ENCODE results near the gene ASPSCR1.

The ASPSCR1 gene

GRCh38 chr17:82014971-82015310 is 37.5 kb downstream of the ASPSCR1 start:
- H3K27me3 ChIP-seq (ENCODE audit: low read length) = no peaks in the 10 kb centered on the region
- H3K27ac ChIP-seq (ENCODE audit: low read depth, low read length) = no peak overlapping the region
- H3K9me3 ChIP-seq (ENCODE audit: insufficient read depth, low read length) = no peaks in the 10 kb centered on the region

GRCh38 chr17:82015311-82015971 is 38.0 kb downstream of the ASPSCR1 start:
- Histone ChIP-seq H3K4me3 (ENCODE audit: insufficient read depth, low read length, poor library complexity, severe bottlenecking) (no peak overlapping the region), H4K20me1 (ENCODE audit: low read depth, low read length) (no peaks in the 10 kb centered on the region), H3K79me2 (ENCODE audit: insufficient read depth, low read length) (no peaks in the 10 kb centered on the region), H3K9me3 (ENCODE audit: insufficient read depth, low read length) (no peaks in the 10 kb centered on the region), H3F3A (ENCODE audit: insufficient read depth) (no peaks in the 10 kb centered on the region), H3K9me2 (replicated peaks; ENCODE audit: insufficient read depth, low read length) (no peaks in the 10 kb centered on the region), H2AFZ (ENCODE audit: low read depth, low read length, severe bottlenecking) (no peak overlapping the region), H3K27me3 (ENCODE audit: low read length) (no peaks in the 10 kb centered on the region), H3K4me2 (ENCODE audit: low read depth, low read length, poor library complexity, severe bottlenecking) (no peak overlapping the region), H3K27ac (ENCODE audit: low read depth, low read length) (no peak overlapping the region), H3K9ac (ENCODE audit: low read length) (no peak overlapping the region), H3K36me3 (ENCODE audit: low read length) (no peaks in the 10 kb centered on the region)
- TF ChIP-seq EZH2phosphoT487 (conservative IDR thresholded peaks at IDR 0.05; ENCODE audit: low read length) (no peak), CTCF (IDR thresholded peaks at IDR 0.05; ENCODE audit: insufficient read depth, low read length, poor library complexity, severe bottlenecking) (no peak)

More at GRCh38 chr17:82014971-82015310, 37.5 kb downstream of the ASPSCR1 start:
- Histone ChIP-seq H3K9me2 (replicated peaks; ENCODE audit: insufficient read depth, low read length) (no peaks in the 10 kb centered on the region), H3K79me2 (ENCODE audit: insufficient read depth, low read length) (no peaks in the 10 kb centered on the region), H2AFZ (ENCODE audit: low read depth, low read length, severe bottlenecking) (no peak overlapping the region), H3K36me3 (ENCODE audit: low read length) (no peaks in the 10 kb centered on the region), H3K9ac (ENCODE audit: low read length) (no peak overlapping the region), H4K20me1 (ENCODE audit: low read depth, low read length) (no peaks in the 10 kb centered on the region), H3F3A (ENCODE audit: insufficient read depth) (no peaks in the 10 kb centered on the region), H3K4me3 (ENCODE audit: insufficient read depth, low read length, poor library complexity, severe bottlenecking) (no peak overlapping the region), H3K4me2 (ENCODE audit: low read depth, low read length, poor library complexity, severe bottlenecking) (no peak overlapping the region)
- no peak for TF ChIP-seq CTCF (IDR thresholded peaks at IDR 0.05; ENCODE audit: insufficient read depth, low read length, poor library complexity, severe bottlenecking)
- TF ChIP-seq EZH2phosphoT487 (conservative IDR thresholded peaks at IDR 0.05; ENCODE audit: low read length) = no peak

DNA sequence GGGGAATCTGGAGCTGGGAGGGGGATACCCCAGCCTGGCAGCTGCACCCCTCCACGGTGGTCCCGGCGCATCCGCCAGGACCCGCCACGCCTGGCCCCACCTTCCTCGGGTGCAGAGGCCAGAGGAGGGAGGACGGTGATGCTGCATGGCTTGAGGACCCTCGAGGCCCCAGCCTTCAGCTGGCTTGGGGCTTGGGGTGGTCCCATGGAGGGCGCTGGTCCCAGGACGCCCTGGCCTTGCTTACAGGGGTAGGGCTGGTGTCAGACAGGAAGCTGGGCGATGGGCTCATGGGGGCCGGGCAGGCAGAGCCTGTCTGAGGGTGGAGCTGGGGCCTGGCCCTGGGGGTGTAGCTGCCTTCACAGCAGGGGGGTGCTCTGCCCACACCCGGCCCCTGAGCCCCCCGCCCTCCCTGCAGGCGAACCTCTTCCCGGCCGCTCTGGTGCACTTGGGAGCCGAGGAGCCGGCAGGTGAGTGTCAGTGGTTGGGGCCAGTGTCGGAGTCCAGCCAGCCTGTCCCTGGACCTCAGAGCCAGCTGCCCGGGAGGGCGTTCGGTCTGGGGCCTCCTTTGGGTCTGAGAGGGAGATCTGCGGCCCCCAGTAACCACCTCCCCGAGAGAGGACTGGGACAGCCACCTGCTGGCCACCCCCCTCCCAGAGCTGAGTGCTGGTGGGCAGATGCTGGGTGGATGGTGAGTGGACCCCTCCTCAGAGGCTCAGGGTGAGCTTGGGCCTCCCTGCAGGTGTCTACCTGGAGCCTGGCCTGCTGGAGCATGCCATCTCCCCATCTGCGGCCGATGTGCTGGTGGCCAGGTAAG is 38.8 kb downstream of the ASPSCR1 start:
- no peaks in the 10 kb centered on the region for H3F3A ChIP-seq (ENCODE audit: insufficient read depth)
- no peak overlapping the region for H3K4me3 ChIP-seq (ENCODE audit: insufficient read depth, low read length, poor library complexity, severe bottlenecking)
- no peak overlapping the region for H3K9ac ChIP-seq (ENCODE audit: low read length)
- TF ChIP-seq CTCF (IDR thresholded peaks at IDR 0.05; ENCODE audit: insufficient read depth, low read length, poor library complexity, severe bottlenecking) (no peak), EZH2phosphoT487 (conservative IDR thresholded peaks at IDR 0.05; ENCODE audit: low read length) (no peak)
- H3K9me2 ChIP-seq (replicated peaks; ENCODE audit: insufficient read depth, low read length) = no peaks in the 10 kb centered on the region
- no peaks in the 10 kb centered on the region for H3K9me3 ChIP-seq (ENCODE audit: insufficient read depth, low read length)
- no peaks in the 10 kb centered on the region for H4K20me1 ChIP-seq (ENCODE audit: low read depth, low read length)
- H2AFZ ChIP-seq (ENCODE audit: low read depth, low read length, severe bottlenecking) = no peak overlapping the region
- no peak overlapping the region for H3K4me2 ChIP-seq (ENCODE audit: low read depth, low read length, poor library complexity, severe bottlenecking)
- H3K79me2 ChIP-seq (ENCODE audit: insufficient read depth, low read length) = peaks cover 1% of the 10 kb centered on the region; the same call in 1 of the 2 replicates
- no peaks in the 10 kb centered on the region for H3K27me3 ChIP-seq (ENCODE audit: low read length)
- no peak overlapping the region for H3K27ac ChIP-seq (ENCODE audit: low read depth, low read length)
- H3K36me3 ChIP-seq (ENCODE audit: low read length) = no peaks in the 10 kb centered on the region

Measured in SU-DHL-6 (cell line).